Fibroblast of pulmonary artery (primary cell): ENCODE data around the gene ACTL8.
A peak's percentile ranks its signal among the peaks of the same experiment; 100 is the strongest.

Experiments used
- DNase-seq: peaks from one replicate; pipeline ENCODE4 v3.0.0-alpha.2; 2010; ENCODE audit warnings: low read depth
- H3K4me3 ChIP-seq: replicated peaks from 2 replicates; pipeline ENCODE4 v1.5.1; 2011; ENCODE audit warnings: low read depth, mild to moderate bottlenecking, control low read depth, low read length, moderate library complexity
- CTCF ChIP-seq: IDR thresholded peaks from 2 replicates; pipeline ENCODE4 v1.5.1; 2011; ENCODE audit warnings: mild to moderate bottlenecking, control low read depth, low read length, inconsistent platforms; ENCODE audit errors: missing control alignments

The ACTL8 gene

DNA sequence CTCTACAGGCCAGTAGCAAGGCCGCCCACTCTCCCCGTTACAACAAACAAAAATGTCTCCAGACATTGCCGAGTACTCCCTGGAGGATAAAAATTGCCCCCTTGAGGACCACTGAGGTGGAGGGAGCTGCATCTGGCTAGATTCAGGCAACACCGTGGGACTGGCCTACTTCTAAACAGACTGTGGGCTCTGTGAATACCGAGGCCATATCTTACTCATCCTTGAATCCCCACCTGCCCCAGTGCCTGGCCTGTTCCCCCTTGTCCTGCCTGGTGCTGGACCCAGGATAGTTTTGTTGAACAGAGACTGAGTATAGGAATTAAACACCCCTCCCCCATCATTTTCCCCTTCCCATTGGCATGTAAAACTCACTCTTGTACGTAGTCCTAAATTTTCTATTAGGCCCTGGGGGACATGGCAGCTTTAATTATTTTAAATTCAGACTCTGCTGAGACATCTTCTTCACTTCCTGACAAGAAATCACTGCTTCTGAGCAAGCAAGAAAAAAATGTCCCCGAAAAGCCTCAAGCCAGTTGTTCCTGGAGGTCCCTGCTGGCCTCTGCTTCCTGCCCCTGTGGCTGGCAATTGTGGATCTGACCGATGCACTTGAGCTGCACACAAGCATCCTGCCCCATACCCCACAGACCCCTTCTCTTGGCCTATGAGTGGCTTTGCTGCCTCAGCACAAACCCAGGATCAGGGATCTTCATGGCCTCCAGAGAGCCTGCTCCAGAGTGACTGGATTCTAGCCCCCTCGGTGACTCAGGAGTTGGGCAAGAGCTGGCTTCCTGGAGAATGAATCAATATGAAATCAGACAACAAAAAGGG is 111.0 kb downstream of the ACTL8 start:
- no peak overlapping the region for H3K4me3 ChIP-seq
- no peak for TF ChIP-seq CTCF
- DNase-seq, result peak; percentile 86

DNA sequence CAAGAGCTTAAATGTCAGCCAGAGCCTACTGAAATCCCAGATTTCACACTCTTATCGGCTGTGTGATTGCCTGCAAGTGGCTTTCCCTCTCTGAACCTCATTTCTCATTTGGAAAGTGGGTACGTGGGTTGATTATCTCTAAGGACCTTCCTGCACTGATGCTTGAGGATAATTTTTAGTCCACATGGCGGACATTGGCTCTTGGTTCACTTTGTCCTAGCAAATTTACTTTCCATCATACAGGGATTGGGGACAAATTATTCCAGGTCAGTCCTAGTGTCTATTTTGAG is 111.6 kb downstream of the ACTL8 start:
- H3K4me3 ChIP-seq, result no peak overlapping the region
- TF ChIP-seq CTCF, result no peak
- no peak for DNase-seq

GRCh38 chr1:17867470-17867869 is 112.3 kb downstream of the ACTL8 start:
- TF ChIP-seq CTCF, result no peak

DNA sequence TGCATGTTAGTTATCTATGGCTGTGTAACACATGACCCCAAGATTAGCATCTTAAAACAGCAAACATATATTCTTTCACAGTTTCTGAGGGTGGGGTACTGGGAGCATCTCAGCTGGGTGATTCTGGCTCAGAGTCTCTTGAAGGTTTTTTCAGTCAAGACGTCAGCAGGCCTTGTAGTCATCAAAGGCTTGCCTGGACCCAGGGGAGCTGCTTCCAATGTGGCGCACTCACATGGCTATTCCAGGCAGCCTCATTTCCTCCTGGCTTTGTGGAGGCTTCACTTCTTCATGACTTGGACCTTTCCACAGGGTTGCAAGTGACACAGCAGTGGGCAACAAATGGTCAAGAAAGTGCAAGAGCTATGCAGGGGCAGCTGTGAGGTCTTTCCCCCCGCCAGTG is 114.7 kb downstream of the ACTL8 start:
- H3K4me3 ChIP-seq, result no peak overlapping the region
- no peak for DNase-seq
- TF ChIP-seq CTCF, result no peak

More at GRCh38 chr1:17867470-17867869, 112.3 kb downstream of the ACTL8 start:
- no peak overlapping the region for H3K4me3 ChIP-seq
- no peak for DNase-seq

GRCh38 chr1:17870679-17871078 is 115.5 kb downstream of the ACTL8 start:
- no peak for DNase-seq
- no peak for TF ChIP-seq CTCF
- H3K4me3 ChIP-seq, result no peak overlapping the region

DNA sequence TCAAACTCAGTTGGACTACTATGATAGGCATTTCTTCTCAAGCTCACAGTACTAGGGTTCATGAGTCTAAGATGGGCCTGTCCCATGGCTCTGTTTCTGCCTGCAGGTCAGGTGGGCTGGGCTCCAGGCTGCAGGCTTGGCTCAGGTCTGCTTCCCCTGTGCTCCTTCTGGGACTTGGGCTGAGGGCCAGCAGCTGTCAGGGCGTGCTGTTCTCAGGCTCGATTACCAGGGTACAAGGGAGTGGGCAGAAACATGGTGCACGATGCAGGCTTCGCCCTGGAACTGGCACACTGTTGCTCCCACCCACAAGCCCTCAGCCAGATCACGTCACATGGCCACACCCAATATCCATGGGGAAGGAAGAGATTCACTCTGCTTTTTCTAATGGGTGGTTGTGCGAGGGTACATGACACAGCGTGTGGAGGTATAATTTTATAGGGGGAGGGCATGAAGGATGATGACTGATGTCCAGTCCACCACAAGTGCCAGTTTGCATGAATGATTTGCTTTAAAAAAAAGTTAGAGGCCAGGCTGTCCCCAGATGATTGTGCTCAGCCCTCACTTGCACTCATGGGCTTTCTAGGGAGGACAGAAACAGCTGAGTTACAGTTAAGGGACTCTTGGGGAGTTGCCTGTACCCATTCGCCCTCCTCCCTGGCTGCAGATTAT is 118.0 kb downstream of the ACTL8 start:
- no peak for DNase-seq
- no peak for TF ChIP-seq CTCF
- H3K4me3 ChIP-seq, result no peak overlapping the region

DNA sequence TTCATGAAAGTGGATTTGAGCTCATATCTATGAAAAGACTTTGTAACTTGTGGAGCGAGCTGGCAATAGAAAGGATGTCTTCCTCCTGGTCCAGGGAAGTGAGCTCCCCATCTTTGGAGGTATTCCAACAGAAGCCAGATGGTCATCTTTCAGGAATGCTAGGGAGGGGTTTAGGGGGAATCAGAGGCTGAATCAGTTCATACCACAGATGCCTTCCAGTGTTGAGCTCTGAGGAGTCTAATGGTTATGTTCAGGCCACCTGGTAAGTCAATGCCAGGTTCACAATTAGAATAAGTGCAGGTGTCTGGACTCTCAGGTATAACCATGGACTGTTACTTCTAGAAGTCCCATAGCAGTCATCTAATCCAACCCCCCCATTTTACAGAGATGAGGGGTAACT is 119.1 kb downstream of the ACTL8 start:
- TF ChIP-seq CTCF, result no peak
- H3K4me3 ChIP-seq, result no peak overlapping the region
- peak; percentile 74 for DNase-seq
